NCI-H510A (cell line): ENCODE data around the gene ADAM10.

Experiments used
- DNase-seq: peaks from one replicate; lab custom pipeline; 2025; lab: John Stamatoyannopoulos, UW

ADAM10 gene

DNA sequence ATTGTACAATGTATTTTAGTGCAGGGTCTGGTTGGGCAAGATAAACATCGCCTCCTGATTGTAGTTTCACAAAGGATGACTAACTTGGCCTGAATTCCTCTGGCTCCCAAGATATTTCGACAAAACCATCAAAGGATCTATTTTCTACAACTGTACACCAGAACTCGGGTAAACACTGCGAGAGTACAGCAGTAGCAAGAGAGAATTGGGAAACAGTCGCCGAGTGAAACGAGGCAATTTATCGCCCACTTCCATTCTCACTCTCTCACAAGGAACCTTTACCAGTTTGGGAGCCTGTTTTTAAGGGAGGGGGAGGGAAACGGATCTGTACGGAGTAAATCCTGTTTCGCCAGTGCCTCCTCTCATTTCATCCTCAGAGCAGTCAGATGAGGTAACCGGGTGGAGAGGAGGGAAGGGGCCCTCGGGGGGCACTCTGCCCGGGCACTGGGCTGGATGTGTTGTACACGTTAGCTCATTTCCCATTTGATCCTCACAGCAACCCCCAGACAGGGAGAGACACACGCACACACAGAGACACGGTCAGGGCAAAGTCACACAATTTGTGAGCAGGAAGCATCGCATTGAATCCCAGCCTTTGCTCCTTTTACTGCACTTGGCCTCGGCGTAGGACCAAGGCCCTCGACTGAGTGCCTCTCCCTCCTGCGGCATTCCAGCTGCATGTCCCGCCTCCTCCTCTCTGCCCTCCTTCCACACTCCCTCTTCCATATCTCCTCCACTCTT lies 197.6 kb downstream of the ADAM10 start:
- DNase-seq, result no peak

DNA sequence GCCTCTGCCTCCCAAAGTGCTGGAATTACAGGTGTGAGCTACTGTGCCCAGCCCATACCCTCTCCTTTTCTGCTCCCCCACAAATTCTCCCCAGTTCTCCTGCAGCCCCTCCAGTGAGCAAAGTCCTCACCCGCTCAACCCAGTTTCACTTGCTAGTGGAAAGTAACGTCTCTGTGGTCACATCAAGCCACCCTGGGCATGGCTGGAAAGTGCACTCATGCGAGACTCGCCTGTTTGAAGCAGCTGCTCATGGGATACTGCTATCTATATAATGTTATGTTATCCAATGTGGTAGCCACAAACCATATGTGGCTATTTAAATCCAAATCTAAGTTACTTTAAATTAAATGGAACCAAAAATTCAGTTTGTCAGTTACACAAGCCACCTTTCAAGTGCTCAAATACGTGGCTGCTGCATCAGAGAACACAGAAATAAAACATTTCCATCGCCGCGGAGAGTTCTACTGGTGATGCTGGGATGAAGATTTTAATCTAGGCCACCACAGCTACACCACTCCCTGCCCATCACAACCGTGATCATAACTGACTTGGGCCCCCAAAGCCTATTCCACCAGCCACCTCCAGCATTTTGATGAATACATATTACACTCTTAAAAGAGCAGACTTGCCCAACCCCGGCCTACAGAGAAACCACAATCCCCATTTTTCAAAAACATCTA lies 198.3 kb downstream of the ADAM10 start:
- DNase-seq, result no peak

DNA sequence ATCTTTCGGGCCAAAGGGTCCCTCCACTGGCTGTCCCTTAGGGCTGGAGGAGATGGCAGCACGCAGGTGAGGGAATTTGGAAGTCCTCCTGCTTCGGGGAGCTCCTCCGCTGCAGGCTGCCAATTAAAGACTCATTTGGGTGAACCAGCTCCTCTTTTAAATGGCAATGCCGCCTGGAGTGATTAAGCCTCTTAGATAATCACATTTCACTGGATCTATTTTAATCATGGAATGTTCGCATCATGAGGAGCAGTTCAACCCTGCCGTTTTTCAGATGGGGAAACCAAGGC lies 199.8 kb downstream of the ADAM10 start:
- DNase-seq, result no peak

DNA sequence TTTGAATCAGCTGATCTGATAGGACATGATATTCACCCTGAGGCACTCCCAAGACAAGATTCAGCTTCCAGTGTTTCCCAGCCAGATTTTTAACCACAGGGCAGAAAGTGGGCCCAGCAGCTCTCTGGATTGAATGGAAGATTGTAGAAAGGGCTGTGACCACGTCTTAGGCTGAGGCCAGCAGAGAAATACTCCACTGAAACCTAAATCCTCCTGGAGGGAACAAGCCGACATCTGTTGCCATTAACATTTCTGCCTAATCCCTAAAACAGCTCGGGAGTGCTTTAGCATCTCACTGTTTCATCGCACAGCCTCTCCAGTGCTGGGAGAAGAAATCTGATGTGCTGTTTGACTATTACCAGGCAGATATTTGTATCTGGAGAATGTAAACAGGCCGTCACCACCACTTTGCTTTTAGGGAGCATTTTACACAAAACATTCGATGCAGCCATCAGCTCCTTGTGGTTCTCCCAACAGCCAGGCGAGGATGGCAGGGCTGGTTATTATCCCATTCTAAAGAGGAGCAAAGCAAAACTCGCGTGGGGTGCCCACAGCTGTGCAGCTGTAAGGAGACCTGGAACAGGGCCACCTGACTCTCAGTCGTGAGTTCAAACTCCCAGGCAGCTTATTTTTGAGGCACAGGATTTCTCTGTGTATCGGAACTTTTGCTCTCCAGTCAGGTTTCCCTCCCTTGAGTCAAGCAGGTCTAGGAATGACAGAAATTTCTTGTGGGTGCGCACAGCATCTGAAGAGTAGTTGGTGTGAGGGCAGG lies 200.3 kb downstream of the ADAM10 start:
- DNase-seq, result no peak

DNA sequence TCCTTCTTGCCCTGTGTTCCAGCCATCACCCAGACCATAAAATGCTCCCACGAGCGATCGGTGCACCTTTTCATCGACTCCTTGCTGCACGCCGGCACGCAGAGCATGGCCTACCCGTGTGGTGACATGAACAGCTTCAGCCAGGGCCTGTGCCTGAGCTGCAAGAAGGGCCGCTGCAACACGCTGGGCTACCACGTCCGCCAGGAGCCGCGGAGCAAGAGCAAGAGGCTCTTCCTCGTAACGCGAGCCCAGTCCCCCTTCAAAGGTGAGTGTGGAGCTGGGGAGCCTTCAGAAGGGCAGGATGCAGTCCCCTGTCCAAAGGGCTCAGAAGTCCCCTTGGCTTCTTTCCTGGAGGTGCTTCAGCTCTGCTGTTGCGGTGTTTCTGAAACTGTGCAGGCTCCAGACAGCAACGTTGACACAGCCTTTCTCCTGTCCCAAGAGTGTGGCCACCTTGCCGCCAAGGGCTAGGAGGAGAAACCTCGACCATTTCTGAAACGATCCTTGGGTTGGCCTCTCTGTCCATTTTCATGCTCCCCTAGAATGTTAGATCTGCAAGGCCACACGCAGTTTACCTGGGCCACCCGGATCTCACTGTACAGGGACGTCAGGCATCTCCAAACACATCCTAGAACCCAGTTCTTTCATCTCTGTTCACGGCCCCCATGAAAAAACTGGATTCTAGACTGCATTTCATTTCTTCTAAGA lies 201.0 kb downstream of the ADAM10 start:
- DNase-seq, result no peak

DNA sequence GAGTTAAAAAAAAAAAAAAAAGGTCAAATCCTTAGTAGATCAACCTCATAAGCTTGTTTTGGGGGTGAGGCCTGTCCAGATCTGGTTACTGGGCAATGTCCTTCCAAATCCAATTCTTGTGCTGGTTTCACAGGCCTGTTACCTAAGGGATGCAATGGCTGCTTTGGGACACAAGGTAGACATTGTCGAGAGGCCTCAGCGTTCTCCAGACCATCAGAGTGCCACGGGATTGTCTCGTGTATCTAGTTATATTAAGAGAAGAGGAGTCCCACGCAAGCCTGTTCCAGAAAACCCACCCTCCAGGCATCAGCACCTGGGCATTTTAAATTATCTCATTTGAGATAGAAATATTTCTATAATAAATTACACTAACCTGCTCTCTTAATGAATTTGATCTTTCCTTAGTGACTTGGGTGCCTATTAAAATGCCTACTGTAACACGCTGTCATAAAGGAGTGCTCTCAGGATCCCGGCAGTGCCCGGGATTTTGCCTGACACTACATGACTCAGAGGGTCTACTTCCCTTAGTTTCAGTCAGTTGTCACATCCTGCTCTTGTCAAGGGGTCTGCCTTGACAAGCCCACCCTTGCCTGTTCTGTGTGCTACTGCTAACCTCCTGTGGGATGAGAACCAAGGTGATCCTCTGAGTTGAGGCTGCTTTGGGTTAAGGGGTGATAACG lies 201.7 kb downstream of the ADAM10 start:
- DNase-seq, result no peak

DNA sequence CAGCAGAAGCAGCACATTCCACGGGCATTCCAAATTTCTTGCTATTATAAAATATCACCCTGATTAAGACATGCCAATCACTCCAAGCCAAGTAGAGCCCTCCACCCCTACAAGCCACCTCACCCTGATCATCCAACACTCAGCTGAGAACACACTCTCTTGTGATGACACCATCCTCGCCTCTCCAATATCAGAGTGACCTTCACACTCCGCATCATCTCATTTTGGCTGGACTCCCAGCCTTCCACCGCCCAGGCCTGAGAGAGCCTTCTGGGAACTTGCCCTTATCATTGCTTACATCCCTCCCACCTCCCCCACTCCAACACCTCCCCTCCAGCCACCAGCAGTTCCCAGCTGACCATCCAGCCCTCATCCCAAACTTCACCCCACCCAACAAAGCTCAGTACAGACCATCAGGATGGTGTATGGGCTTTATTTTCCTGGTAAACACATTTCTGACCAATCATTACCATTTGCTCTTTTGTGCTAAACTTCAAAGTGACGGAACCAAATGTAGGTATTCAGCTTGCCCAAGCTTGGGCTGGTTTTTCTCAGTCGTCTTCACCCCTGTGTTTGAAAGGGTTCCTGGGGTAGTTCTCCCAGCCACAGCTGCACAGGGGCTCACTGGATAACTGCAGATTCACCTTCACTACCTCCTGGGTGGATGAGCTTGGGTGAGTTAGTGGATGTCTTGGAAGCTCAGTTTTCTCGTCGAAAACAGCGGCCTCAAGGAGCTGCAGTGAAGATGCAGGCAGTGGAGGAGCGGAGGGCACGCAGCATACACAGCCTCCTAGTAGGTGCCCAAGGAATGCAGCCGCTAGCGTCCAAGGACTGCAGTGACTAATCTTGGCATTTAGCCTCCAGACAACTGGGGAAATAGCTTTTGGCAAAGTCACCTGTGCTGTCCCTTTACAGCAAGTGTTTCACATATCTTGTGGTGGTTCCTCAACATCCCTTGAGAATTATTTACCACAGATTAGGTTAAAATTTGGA lies 202.6 kb downstream of the ADAM10 start:
- DNase-seq, result no peak

DNA sequence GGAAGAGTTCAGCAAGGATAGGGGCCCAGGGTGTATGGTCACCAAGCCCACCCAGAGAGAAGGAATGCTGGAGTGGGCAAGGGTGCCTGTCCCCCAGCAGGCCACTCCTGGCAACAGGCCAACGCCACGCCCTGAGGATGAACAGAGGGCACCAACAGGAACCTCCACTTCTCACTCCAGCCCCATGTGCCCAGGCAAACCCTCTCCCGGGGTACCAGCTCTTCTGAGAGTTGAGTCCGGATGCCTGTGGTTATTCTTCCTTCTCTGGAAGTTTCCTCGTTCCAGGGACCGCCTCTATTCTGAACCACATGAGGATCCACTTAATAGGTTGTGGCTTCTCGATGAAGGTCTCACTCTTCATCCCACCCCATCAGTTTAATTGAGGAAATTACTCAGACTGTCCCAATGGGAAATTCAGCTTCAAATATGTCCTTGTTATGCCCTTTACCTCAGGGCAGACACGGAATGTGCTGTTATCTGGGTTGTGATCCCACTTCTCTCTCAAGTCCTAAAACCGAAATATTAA lies 203.4 kb downstream of the ADAM10 start:
- no peak for DNase-seq

DNA sequence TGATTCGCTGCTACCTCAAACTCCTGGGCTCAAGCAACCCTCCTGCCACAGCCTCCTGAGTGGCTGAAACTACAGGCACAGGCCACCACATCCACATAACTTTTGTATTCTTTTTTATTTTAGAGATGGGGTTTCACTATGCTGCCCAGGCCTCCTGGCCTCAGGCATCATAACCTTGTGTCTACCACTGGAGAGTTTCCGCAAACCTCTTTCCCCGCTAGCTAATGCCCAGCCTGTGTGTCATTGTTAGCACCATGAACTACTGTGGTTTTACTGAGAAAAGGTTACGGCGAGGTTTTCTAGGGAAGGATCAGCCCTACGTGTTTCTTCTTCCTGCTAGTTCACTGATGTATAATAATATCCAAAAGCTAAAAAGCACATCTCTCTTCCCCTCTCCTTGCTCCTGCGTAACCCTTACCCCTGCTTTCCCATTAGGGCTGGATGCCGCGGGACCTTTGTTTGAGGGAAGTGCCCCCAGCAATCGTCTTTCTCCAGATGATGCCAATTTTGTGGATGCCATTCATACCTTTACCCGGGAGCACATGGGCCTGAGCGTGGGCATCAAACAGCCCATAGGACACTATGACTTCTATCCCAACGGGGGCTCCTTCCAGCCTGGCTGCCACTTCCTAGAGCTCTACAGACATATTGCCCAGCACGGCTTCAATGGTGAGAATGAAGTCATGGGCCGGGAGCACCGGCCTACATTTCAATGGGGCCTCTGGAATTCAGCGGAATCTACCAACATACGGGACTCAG lies 204.0 kb downstream of the ADAM10 start:
- DNase-seq, result no peak

DNA sequence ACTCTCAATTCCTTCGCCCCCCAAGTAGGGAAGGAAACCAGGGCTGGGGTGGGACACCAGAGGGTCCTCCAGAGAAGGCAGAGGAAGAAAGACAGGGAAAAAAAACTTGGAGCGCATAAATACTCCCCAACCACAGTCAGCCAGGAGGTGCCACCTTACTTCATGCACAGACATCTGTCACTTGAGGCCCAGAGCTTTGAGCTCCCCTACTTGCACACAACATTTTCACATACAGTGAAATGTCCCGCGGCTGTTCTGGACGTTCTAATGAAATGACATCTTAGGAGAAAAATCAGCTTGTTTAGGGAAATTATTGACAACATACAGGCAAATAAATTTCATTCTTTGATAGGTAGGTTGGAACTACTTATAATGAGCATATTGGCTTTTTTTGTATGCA lies 204.8 kb downstream of the ADAM10 start:
- no peak for DNase-seq

DNA sequence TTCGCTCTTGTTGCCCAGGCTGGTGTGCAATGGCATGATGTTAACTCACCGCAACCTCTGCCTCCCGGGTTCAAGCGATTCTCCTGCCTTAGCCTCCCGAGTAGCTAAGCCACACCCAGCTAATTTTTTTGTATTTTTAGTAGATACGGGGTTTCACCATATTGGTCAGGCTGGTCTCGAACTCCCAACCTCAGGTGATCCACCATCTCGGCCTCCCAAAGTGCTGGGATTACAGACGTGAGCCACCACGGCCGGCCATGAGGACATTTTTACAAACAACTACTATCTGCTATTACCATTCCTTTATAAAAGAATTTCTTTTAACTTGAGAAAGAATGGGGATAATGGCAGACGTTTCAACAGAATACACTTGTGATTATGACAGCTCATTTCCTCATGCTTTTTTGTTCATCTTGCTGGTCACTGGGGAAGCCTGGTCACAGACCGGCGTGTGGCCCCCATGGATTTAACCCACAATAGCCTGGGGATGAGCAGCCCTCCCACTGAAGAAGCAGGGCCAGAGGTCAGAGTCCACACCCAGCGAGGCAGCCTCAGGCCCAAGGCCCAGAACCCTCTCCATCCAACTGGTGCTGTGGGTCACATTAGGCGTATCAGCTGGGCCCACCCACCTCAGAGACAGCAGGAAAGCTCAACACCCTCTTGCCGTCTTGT lies 205.7 kb downstream of the ADAM10 start:
- DNase-seq, result no peak

DNA sequence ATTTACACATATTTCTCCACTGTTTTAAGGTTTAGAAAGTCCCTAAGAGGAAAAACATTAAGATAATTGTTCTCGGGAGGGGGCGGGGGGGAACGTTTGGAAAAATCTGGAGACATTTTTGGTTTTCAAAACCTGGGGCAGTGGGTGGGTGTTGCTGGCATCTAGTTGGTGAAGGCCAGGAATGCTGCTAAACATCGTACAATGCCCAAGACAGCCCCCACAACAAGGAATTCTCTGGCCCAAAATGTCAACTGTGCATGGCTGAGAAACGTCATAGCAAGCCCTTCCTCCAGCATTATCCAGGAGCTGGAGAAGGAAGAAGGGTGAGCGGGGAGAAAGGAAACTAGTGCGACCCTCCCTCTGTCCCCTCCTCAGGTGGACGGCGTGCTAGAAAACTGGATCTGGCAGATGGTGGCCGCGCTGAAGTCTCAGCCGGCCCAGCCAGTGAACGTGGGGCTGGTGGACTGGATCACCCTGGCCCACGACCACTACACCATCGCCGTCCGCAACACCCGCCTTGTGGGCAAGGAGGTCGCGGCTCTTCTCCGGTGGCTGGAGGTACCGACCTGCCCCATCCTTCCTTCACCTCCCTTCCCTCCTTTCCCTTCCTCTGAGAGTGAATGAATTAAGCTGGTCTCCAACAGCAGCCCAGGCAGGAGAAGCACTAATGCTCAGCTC lies 208.0 kb downstream of the ADAM10 start:
- no peak for DNase-seq

DNA sequence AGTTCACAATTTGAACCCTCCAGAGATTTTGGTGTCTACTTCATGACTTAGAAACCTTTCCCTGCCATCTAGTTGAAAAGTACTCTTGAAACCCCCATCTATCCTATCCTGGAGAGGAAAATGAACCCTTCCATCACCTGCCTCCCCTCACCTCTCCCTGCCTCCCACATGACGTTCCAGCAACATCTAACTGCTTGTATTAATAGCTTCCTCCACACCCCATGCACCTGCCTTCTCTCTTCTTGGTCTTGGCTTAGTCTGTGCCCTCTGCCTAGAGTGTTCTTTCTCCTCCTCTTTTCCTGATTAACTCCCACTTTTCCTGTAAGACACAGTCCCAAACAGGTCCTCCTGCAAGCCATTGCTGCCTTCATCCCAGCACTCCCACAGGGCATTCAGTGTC lies 210.0 kb downstream of the ADAM10 start:
- no peak for DNase-seq

DNA sequence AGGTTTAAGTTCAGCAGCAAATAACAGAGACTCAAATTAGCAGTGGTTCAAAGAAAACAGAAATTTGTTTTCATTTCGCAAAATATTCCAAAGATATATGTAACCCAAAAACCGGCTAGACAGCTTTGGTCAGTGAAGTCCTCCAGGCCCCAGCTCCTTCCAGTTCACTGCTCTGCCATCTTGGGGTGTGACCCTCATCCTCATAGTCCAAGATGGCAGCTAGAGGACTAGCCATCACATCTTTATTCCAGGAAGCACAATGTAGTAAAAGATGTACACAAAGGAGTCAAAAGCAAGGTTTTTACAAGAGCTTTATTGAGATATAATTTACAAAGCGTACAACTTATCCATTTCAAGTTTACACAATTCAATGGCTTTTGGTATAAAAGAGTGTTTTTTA lies 210.6 kb downstream of the ADAM10 start:
- DNase-seq, result no peak
